DOHH2 (cell line): ENCODE measurements around the gene KLHL26.

Experiments
- CTCF ChIP-seq: fragments of 200-600 bp; sonication (generic); IDR thresholded peaks from one replicate; pipeline ENCODE4 v1.5.1; 2014; ENCODE audit warnings: antibody characterized with exemption, mild to moderate bottlenecking, low read depth, low read length; ENCODE audit not compliant: poor library complexity, severe bottlenecking
- EZH2phosphoT487 ChIP-seq: fragments of 200-600 bp; sonication (generic); IDR thresholded peaks from 2 replicates; pipeline ENCODE4 v1.6.1; 2017; ENCODE audit warnings: borderline replicate concordance, mild to moderate bottlenecking, antibody characterized with exemption, low read length, moderate library complexity, mixed read lengths

GRCh38 chr19:18659281-18660050, 22.6 kb downstream of the KLHL26 start:
- no peak for TF ChIP-seq CTCF
- TF ChIP-seq EZH2phosphoT487 = no peak
